Mesendoderm (in vitro differentiated cells): ENCODE results near the gene IFT80.
A peak's percentile ranks its signal among the peaks of the same experiment; 100 is the strongest.

ENCODE experiments used
- DNase-seq: peaks from one replicate; pipeline ENCODE4 v3.0.0; 2013
- H2AK5ac ChIP-seq: 2 replicates; pipeline ENCODE4 v1.6.1; 2013; ENCODE audit warnings: low read length, inconsistent platforms
- H2BK120ac ChIP-seq: 2 replicates; pipeline ENCODE4 v1.6.1; 2013; ENCODE audit warnings: low read depth, mild to moderate bottlenecking, low read length, moderate library complexity, mixed read lengths
- H2BK15ac ChIP-seq: replicated peaks from 2 replicates; pipeline ENCODE4 v1.6.1; 2013; ENCODE audit warnings: low read depth, mild to moderate bottlenecking, moderate library complexity
- H2BK5ac ChIP-seq: 2 replicates; pipeline ENCODE4 v1.6.1; 2013; ENCODE audit warnings: low read length, inconsistent platforms
- H3K18ac ChIP-seq: 2 replicates; pipeline ENCODE4 v1.6.1; 2013; ENCODE audit warnings: mild to moderate bottlenecking, low read length, mixed read lengths
- H3K23ac ChIP-seq: one replicate; pipeline ENCODE4 v1.6.1; 2013; ENCODE audit warnings: low read length
- H3K27ac ChIP-seq: 2 replicates; pipeline ENCODE4 v1.5.1; 2013; ENCODE audit warnings: low read depth, mild to moderate bottlenecking, inconsistent platforms, low read length, moderate library complexity
- H3K27me3 ChIP-seq: 2 replicates; pipeline ENCODE4 v1.6.1; 2013; ENCODE audit warnings: low read length, control low read depth, mild to moderate bottlenecking, inconsistent platforms; ENCODE audit not compliant: insufficient read depth, poor library complexity
- H3K36me3 ChIP-seq: 2 replicates; pipeline ENCODE4 v1.6.1; 2013; ENCODE audit warnings: low read length, inconsistent platforms; ENCODE audit not compliant: control insufficient read depth, insufficient read depth
- H3K4ac ChIP-seq: one replicate; pipeline ENCODE4 v1.6.1; 2013; ENCODE audit warnings: low read depth, mild to moderate bottlenecking, low read length, moderate library complexity
- H3K4me1 ChIP-seq: 2 replicates; pipeline ENCODE4 v1.6.1; 2013; ENCODE audit warnings: low read depth, low read length, inconsistent platforms; ENCODE audit not compliant: control insufficient read depth
- H3K4me2 ChIP-seq: 2 replicates; pipeline ENCODE4 v1.6.1; 2013; ENCODE audit warnings: low read length
- H3K4me3 ChIP-seq: 2 replicates; pipeline ENCODE4 v1.5.1; 2013; ENCODE audit warnings: mild to moderate bottlenecking, low read length
- H3K56ac ChIP-seq: one replicate; pipeline ENCODE4 v1.6.1; 2013; ENCODE audit warnings: low read length
- H3K79me1 ChIP-seq: 2 replicates; pipeline ENCODE4 v1.6.1; 2013; ENCODE audit warnings: low read length, inconsistent platforms
- H3K79me2 ChIP-seq: 2 replicates; pipeline ENCODE4 v1.6.1; 2013; ENCODE audit warnings: mild to moderate bottlenecking, low read length; ENCODE audit not compliant: control insufficient read depth, insufficient read depth
- H3K9ac ChIP-seq: 2 replicates; pipeline ENCODE4 v1.6.1; 2013; ENCODE audit warnings: low read length, inconsistent platforms
- H4K5ac ChIP-seq: one replicate; pipeline ENCODE4 v1.6.1; 2013; ENCODE audit warnings: low read length
- H4K8ac ChIP-seq: one replicate; pipeline ENCODE4 v1.6.1; 2013; ENCODE audit warnings: low read depth, mild to moderate bottlenecking, control low read depth, low read length, moderate library complexity
- WGBS: extraction: QIAGEN DNeasy Blood & Tissue Kit; methylation state at CpG from one replicate; pipeline ENCODE4 v1.1.7; 2013; ENCODE audit warnings: low lambda C conversion rate, missing lambda C conversion rate; ENCODE audit not compliant: insufficient coverage; ENCODE audit errors: extremely low coverage; 5-methylcytosine and 5-hydroxymethylcytosine counted together

IFT80 gene

DNA sequence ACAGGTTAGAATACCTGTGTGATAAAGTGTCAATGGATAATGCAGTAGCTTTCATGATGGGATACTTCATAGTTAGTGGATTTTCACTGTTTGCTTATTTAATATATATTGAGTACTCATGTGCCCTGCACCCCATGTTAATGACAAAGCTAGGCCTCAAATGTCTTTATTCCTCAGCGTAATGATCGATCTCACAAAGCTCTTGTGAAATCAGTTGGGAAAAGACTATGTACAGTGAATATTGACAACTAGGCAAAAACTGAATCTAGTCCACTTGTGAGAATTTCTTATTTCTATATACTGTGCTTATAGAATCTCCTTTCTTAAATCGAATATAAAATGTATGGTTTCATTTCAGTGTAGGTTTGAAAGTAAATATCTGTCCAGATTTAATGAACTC, 18.3 kb upstream of the IFT80 start:
- Histone ChIP-seq H3K23ac (no peak overlapping the region), H3K79me1 (peaks cover 6% of the 10 kb centered on the region), H3K4me1 (no peaks in the 10 kb centered on the region), H2BK120ac (no peak overlapping the region), H2BK5ac (no peak overlapping the region), H3K56ac (no peak overlapping the region), H2BK15ac (no peak overlapping the region), H3K9ac (no peak overlapping the region), H3K27me3 (no peaks in the 10 kb centered on the region), H3K79me2 (no peaks in the 10 kb centered on the region), H3K4me2 (no peak overlapping the region), H3K36me3 (peaks cover 15% of the 10 kb centered on the region), H3K4me3 (no peak overlapping the region), H4K5ac (no peak overlapping the region), H3K18ac (no peak overlapping the region), H4K8ac (no peak overlapping the region), H3K27ac (no peak overlapping the region), H2AK5ac (no peak overlapping the region), H3K4ac (no peak overlapping the region)
- no peak for DNase-seq
- WGBS, result no CpG with 5 or more reads among the region's 3 CpGs

- H4K8ac ChIP-seq, result no peak overlapping the region
- 100% methylated on average over 1 of the region's 3 CpGs for WGBS
- H2BK5ac ChIP-seq, result no peak overlapping the region
- peaks cover 7% of the 10 kb centered on the region for H3K36me3 ChIP-seq
- H3K27ac ChIP-seq, result no peak overlapping the region
- H2BK120ac ChIP-seq, result no peak overlapping the region
- no peak overlapping the region for H3K23ac ChIP-seq
- peaks cover 6% of the 10 kb centered on the region for H3K79me1 ChIP-seq
- no peak overlapping the region for H3K4me2 ChIP-seq
- peak; percentile 84 for DNase-seq
- H3K56ac ChIP-seq, result no peak overlapping the region
- H3K9ac ChIP-seq, result no peak overlapping the region
- peaks cover 4% of the 10 kb centered on the region for H3K79me2 ChIP-seq
- no peak overlapping the region for H2AK5ac ChIP-seq
- no peak overlapping the region for H3K4me3 ChIP-seq
- H3K4me1 ChIP-seq, result no peaks in the 10 kb centered on the region
- no peak overlapping the region for H4K5ac ChIP-seq
- H3K18ac ChIP-seq, result no peak overlapping the region
- no peaks in the 10 kb centered on the region for H3K27me3 ChIP-seq
- no peak overlapping the region for H3K4ac ChIP-seq
- no peak overlapping the region for H2BK15ac ChIP-seq
Observed at GRCh38 chr3:160413613-160414248, 14.7 kb upstream of the IFT80 start.

- Histone ChIP-seq H3K9ac (no peak overlapping the region), H2BK5ac (no peak overlapping the region), H3K23ac (no peak overlapping the region), H3K79me2 (peaks cover 4% of the 10 kb centered on the region), H2BK15ac (no peak overlapping the region), H3K27ac (no peak overlapping the region), H4K5ac (no peak overlapping the region), H3K4me1 (no peaks in the 10 kb centered on the region), H3K4ac (no peak overlapping the region), H2AK5ac (no peak overlapping the region), H3K27me3 (no peaks in the 10 kb centered on the region), H3K36me3 (peaks cover 3% of the 10 kb centered on the region), H2BK120ac (no peak overlapping the region), H3K56ac (no peak overlapping the region), H3K4me2 (no peak overlapping the region), H3K18ac (no peak overlapping the region), H4K8ac (no peak overlapping the region), H3K4me3 (no peak overlapping the region), H3K79me1 (peaks cover 5% of the 10 kb centered on the region)
- DNase-seq, result no peak
- no CpG with 5 or more reads among the region's 1 CpG for WGBS
Observed at GRCh38 chr3:160412477-160412876, 13.5 kb upstream of the IFT80 start.

- H3K79me1 ChIP-seq, result peaks cover 4% of the 10 kb centered on the region
- no peak overlapping the region for H4K5ac ChIP-seq
- no peak overlapping the region for H3K18ac ChIP-seq
- no peak overlapping the region for H3K27ac ChIP-seq
- no peak overlapping the region for H3K4me3 ChIP-seq
- H3K4me2 ChIP-seq, result no peak overlapping the region
- H3K56ac ChIP-seq, result no peak overlapping the region
- H3K23ac ChIP-seq, result no peak overlapping the region
- H2AK5ac ChIP-seq, result no peak overlapping the region
- no peaks in the 10 kb centered on the region for H3K27me3 ChIP-seq
- DNase-seq, result no peak
- H3K9ac ChIP-seq, result no peak overlapping the region
- H3K4ac ChIP-seq, result no peak overlapping the region
- no peak overlapping the region for H2BK15ac ChIP-seq
- no peak overlapping the region for H4K8ac ChIP-seq
- H3K79me2 ChIP-seq, result peaks cover 6% of the 10 kb centered on the region
- H2BK5ac ChIP-seq, result no peak overlapping the region
- H3K4me1 ChIP-seq, result no peaks in the 10 kb centered on the region
- no peak overlapping the region for H2BK120ac ChIP-seq
- WGBS, result no CpG with 5 or more reads among the region's 10 CpGs
- H3K36me3 ChIP-seq, result peaks cover 2% of the 10 kb centered on the region
Observed at GRCh38 chr3:160409812-160410610, 11.0 kb upstream of the IFT80 start.

GRCh38 chr3:160403796-160404470, 4.9 kb upstream of the IFT80 start:
- Histone ChIP-seq H3K4me3 (no peak overlapping the region), H3K27me3 (no peaks in the 10 kb centered on the region), H4K5ac (no peak overlapping the region), H3K79me2 (peaks cover 44% of the 10 kb centered on the region), H2AK5ac (no peak overlapping the region), H3K4ac (no peak overlapping the region), H3K4me1 (no peaks in the 10 kb centered on the region), H4K8ac (no peak overlapping the region), H3K79me1 (no peaks in the 10 kb centered on the region), H3K36me3 (no peaks in the 10 kb centered on the region), H2BK15ac (no peak overlapping the region), H3K9ac (peak overlapping the region; percentile 31), H3K4me2 (no peak overlapping the region), H2BK5ac (no peak overlapping the region), H3K18ac (no peak overlapping the region), H3K56ac (peak overlapping the region; percentile 36), H3K23ac (no peak overlapping the region), H3K27ac (no peak overlapping the region), H2BK120ac (no peak overlapping the region)
- WGBS, result 100% methylated on average over 2 of the region's 7 CpGs
- no peak for DNase-seq
